ENCODE data around the gene MPPE1. TPM values are rescaled to one million over a fixed set of nuclear protein-coding genes. Genes with fewer than 3 reads are reported as not detected.
"Not testable (repeated sequence)": the region's sequence is repeated elsewhere in the genome, so short reads cannot be mapped to it uniquely, and the experiment has no call there.

Gene MPPE1
- polyA plus RNA-seq, 1 donor, result 37.3 TPM

- Histone ChIP-seq H3K4me1 (ENCODE audit: control insufficient read depth, insufficient read depth, low read length) (no peaks in the 10 kb centered on the region), H3K36me3 (ENCODE audit: control insufficient read depth, insufficient read depth, low read length) (no peaks in the 10 kb centered on the region), H3K27ac (ENCODE audit: low read length) (no peak overlapping the region), H3K9me3 (ENCODE audit: control insufficient read depth, low read depth, low read length) (no peaks in the 10 kb centered on the region), H3K4me3 (ENCODE audit: low read length) (no peak overlapping the region), H3K27me3 (ENCODE audit: control insufficient read depth, insufficient read depth, low read length) (no peaks in the 10 kb centered on the region)
- WGBS (ENCODE audit: insufficient coverage, low lambda C conversion rate), result 91% methylated on average over 3 of the region's 12 CpGs
- DNase-seq, result no peak
Measured at GRCh38 chr18:11925800-11926481, 17.8 kb upstream of the MPPE1 start.

GRCh38 chr18:11923450-11923849, 15.3 kb upstream of the MPPE1 start:
- no peaks in the 10 kb centered on the region for H3K36me3 ChIP-seq (ENCODE audit: control insufficient read depth, insufficient read depth, low read length)
- no CpG with 5 or more reads among the region's 3 CpGs for WGBS (ENCODE audit: insufficient coverage, low lambda C conversion rate)
- H3K4me1 ChIP-seq (ENCODE audit: control insufficient read depth, insufficient read depth, low read length), result no peaks in the 10 kb centered on the region
- H3K4me3 ChIP-seq (ENCODE audit: low read length), result no peak overlapping the region
- H3K27ac ChIP-seq (ENCODE audit: low read length), result no peak overlapping the region
- DNase-seq, result no peak
- no peaks in the 10 kb centered on the region for H3K9me3 ChIP-seq (ENCODE audit: control insufficient read depth, low read depth, low read length)
- no peaks in the 10 kb centered on the region for H3K27me3 ChIP-seq (ENCODE audit: control insufficient read depth, insufficient read depth, low read length)

GRCh38 chr18:11919522-11919921, 11.4 kb upstream of the MPPE1 start:
- H3K9me3 ChIP-seq (ENCODE audit: control insufficient read depth, low read depth, low read length); H3K36me3 ChIP-seq (ENCODE audit: control insufficient read depth, insufficient read depth, low read length); H3K4me1 ChIP-seq (ENCODE audit: control insufficient read depth, insufficient read depth, low read length); H3K27ac ChIP-seq (ENCODE audit: low read length); DNase-seq; H3K27me3 ChIP-seq (ENCODE audit: control insufficient read depth, insufficient read depth, low read length); H3K4me3 ChIP-seq (ENCODE audit: low read length): not testable (repeated sequence)
- no CpG with 5 or more reads among the region's 5 CpGs for WGBS (ENCODE audit: insufficient coverage, low lambda C conversion rate)

- H3K27ac ChIP-seq (ENCODE audit: low read length); H3K36me3 ChIP-seq (ENCODE audit: control insufficient read depth, insufficient read depth, low read length): not testable (repeated sequence)
Measured at GRCh38 chr18:11916880-11917279, 8.8 kb upstream of the MPPE1 start.

GRCh38 chr18:11909591-11910026, 1.5 kb upstream of the MPPE1 start:
- peak; percentile 24 to 70 for DNase-seq
- no peak overlapping the region for H3K4me3 ChIP-seq (ENCODE audit: low read length)
- no peaks in the 10 kb centered on the region for H3K9me3 ChIP-seq (ENCODE audit: control insufficient read depth, low read depth, low read length)

More at GRCh38 chr18:11916880-11917279, 8.8 kb upstream of the MPPE1 start:
- no CpG with 5 or more reads among the region's 4 CpGs for WGBS (ENCODE audit: insufficient coverage, low lambda C conversion rate)
- not testable (repeated sequence) for H3K4me3 ChIP-seq (ENCODE audit: low read length); DNase-seq; H3K4me1 ChIP-seq (ENCODE audit: control insufficient read depth, insufficient read depth, low read length); H3K27me3 ChIP-seq (ENCODE audit: control insufficient read depth, insufficient read depth, low read length); H3K9me3 ChIP-seq (ENCODE audit: control insufficient read depth, low read depth, low read length)

GRCh38 chr18:11909061-11909455, 941 bp upstream of the MPPE1 start:
- no peak for DNase-seq
- Histone ChIP-seq H3K27ac (ENCODE audit: low read length) (peak overlapping the region; percentile 99), H3K4me1 (ENCODE audit: control insufficient read depth, insufficient read depth, low read length) (peaks cover 11% of the 10 kb centered on the region), H3K4me3 (ENCODE audit: low read length) (peak overlapping the region; percentile 92), H3K9me3 (ENCODE audit: control insufficient read depth, low read depth, low read length) (no peaks in the 10 kb centered on the region), H3K27me3 (ENCODE audit: control insufficient read depth, insufficient read depth, low read length) (no peaks in the 10 kb centered on the region), H3K36me3 (ENCODE audit: control insufficient read depth, insufficient read depth, low read length) (peaks cover 3% of the 10 kb centered on the region)
- WGBS (ENCODE audit: insufficient coverage, low lambda C conversion rate), result 78% methylated on average over 4 of the region's 13 CpGs

More at GRCh38 chr18:11909591-11910026, 1.5 kb upstream of the MPPE1 start:
- Histone ChIP-seq H3K36me3 (ENCODE audit: control insufficient read depth, insufficient read depth, low read length) (peaks cover 3% of the 10 kb centered on the region), H3K27ac (ENCODE audit: low read length) (peak overlapping the region; percentile 99), H3K27me3 (ENCODE audit: control insufficient read depth, insufficient read depth, low read length) (no peaks in the 10 kb centered on the region), H3K4me1 (ENCODE audit: control insufficient read depth, insufficient read depth, low read length) (peaks cover 11% of the 10 kb centered on the region)
- no CpG with 5 or more reads among the region's 2 CpGs for WGBS (ENCODE audit: insufficient coverage, low lambda C conversion rate)

GRCh38 chr18:11906926-11907874, 917 bp downstream of the MPPE1 start:
- H3K4me1 ChIP-seq (ENCODE audit: control insufficient read depth, insufficient read depth, low read length), result peaks cover 11% of the 10 kb centered on the region
- DNase-seq, result no peak
- H3K27me3 ChIP-seq (ENCODE audit: control insufficient read depth, insufficient read depth, low read length), result no peaks in the 10 kb centered on the region
- peaks cover 13% of the 10 kb centered on the region for H3K36me3 ChIP-seq (ENCODE audit: control insufficient read depth, insufficient read depth, low read length)
- 42% methylated on average over 4 of the region's 20 CpGs for WGBS (ENCODE audit: insufficient coverage, low lambda C conversion rate)
- H3K27ac ChIP-seq (ENCODE audit: low read length), result no peak overlapping the region
- no peaks in the 10 kb centered on the region for H3K9me3 ChIP-seq (ENCODE audit: control insufficient read depth, low read depth, low read length)
- H3K4me3 ChIP-seq (ENCODE audit: low read length), result peak overlapping the region; percentile 92

- H3K4me3 ChIP-seq (ENCODE audit: low read length), result no peak overlapping the region
- H3K27ac ChIP-seq (ENCODE audit: low read length), result no peak overlapping the region
- H3K27me3 ChIP-seq (ENCODE audit: control insufficient read depth, insufficient read depth, low read length), result no peaks in the 10 kb centered on the region
- WGBS (ENCODE audit: insufficient coverage, low lambda C conversion rate), result no CpG with 5 or more reads among the region's 1 CpG
- peaks cover 17% of the 10 kb centered on the region for H3K36me3 ChIP-seq (ENCODE audit: control insufficient read depth, insufficient read depth, low read length)
- DNase-seq, result no peak
- H3K9me3 ChIP-seq (ENCODE audit: control insufficient read depth, low read depth, low read length), result no peaks in the 10 kb centered on the region
- peaks cover 11% of the 10 kb centered on the region for H3K4me1 ChIP-seq (ENCODE audit: control insufficient read depth, insufficient read depth, low read length)
Measured at GRCh38 chr18:11906176-11906575, 1.9 kb downstream of the MPPE1 start.

GRCh38 chr18:11905613-11906012, 2.5 kb downstream of the MPPE1 start:
- H3K4me3 ChIP-seq (ENCODE audit: low read length), result no peak overlapping the region
- no peaks in the 10 kb centered on the region for H3K9me3 ChIP-seq (ENCODE audit: control insufficient read depth, low read depth, low read length)
- H3K27ac ChIP-seq (ENCODE audit: low read length), result no peak overlapping the region
- no peak for DNase-seq
- H3K36me3 ChIP-seq (ENCODE audit: control insufficient read depth, insufficient read depth, low read length), result peaks cover 18% of the 10 kb centered on the region
- H3K27me3 ChIP-seq (ENCODE audit: control insufficient read depth, insufficient read depth, low read length), result no peaks in the 10 kb centered on the region
- peaks cover 11% of the 10 kb centered on the region for H3K4me1 ChIP-seq (ENCODE audit: control insufficient read depth, insufficient read depth, low read length)
- WGBS (ENCODE audit: insufficient coverage, low lambda C conversion rate), result no CpG with 5 or more reads among the region's 4 CpGs

- H3K36me3 ChIP-seq (ENCODE audit: control insufficient read depth, insufficient read depth, low read length), result peaks cover 21% of the 10 kb centered on the region
- H3K27ac ChIP-seq (ENCODE audit: low read length), result no peak overlapping the region
- no peak overlapping the region for H3K4me3 ChIP-seq (ENCODE audit: low read length)
- H3K9me3 ChIP-seq (ENCODE audit: control insufficient read depth, low read depth, low read length), result no peaks in the 10 kb centered on the region
- no peak for DNase-seq
- WGBS (ENCODE audit: insufficient coverage, low lambda C conversion rate), result no CpG with 5 or more reads among the region's 7 CpGs
- H3K4me1 ChIP-seq (ENCODE audit: control insufficient read depth, insufficient read depth, low read length), result peaks cover 11% of the 10 kb centered on the region
- no peaks in the 10 kb centered on the region for H3K27me3 ChIP-seq (ENCODE audit: control insufficient read depth, insufficient read depth, low read length)
Measured at GRCh38 chr18:11902522-11903292, 5.4 kb downstream of the MPPE1 start.
